Stimulated activated CD8-positive, alpha-beta memory T cell treated with anti-CD3 and anti-CD28 coated beads, Interleukin-2, amount 100 ng/mL, for 1 hour (primary cell): ENCODE results near the gene LRRC8B.

Experiments
- DNase-seq, 2 donors: peaks; one replicate each; pipeline ENCODE4 v3.0.0-alpha.2; 2020; ENCODE audit warnings: low read depth in 2 of 2

Gene LRRC8B

DNA sequence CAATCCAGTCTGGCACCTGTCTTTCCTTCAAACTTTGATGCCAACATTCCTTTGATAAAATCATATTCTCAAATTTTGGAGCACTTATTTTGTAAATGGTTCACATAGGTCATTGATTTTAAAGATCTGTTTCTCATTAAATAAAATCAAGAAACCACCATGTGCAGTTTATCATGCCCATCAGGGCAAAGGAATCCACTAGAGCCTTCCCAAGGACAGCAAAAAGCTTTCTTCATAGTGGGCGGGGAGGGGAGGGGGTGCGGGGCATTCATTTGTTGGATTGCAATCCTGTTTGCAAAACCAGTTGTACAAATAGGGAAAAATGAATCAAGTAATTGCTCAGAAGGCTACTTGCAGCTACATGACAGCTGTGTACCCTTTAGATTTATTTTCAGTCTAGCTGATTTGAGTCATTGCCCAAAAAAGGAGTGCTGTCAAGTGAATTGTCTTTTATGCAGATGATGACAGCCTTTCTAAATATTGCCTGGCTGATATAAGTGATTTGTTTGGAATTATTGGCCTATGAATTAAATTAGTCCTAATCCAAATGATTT, 23.0 kb downstream of the LRRC8B start:
- DNase-seq, result no peak

DNA sequence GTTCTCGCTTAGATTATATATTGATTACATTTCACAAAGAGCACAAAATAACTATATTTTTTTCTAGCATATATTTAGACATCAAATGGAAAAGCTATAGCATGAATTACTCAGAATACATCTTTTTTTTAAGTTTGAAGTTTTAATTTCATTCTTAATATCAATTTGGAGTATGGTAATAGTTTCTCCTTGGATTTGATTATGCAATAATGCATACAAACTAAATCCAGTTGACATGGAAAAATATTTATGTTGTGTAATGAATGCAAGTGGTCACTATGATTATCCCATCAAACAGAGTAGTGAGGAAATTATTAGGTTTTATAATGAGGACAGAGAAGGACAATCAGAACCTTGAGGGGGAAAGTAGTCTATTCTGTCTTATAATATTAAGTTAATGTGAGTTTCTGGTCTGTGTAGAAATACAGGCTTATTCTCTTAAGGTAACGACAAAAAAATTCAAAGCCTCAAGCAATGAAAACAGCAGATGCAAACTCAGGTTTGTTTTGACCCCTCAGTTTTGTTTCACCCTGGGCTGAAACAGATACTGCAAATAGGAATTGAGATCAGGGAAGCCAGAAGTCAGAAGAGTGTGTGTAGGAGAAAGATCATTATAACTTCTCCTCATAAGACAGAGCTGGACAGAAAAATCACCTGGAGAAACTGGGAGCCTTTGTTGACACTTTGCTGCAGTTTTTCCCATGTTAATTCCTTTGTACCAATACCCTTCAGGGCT, 23.7 kb downstream of the LRRC8B start:
- no peak for DNase-seq

DNA sequence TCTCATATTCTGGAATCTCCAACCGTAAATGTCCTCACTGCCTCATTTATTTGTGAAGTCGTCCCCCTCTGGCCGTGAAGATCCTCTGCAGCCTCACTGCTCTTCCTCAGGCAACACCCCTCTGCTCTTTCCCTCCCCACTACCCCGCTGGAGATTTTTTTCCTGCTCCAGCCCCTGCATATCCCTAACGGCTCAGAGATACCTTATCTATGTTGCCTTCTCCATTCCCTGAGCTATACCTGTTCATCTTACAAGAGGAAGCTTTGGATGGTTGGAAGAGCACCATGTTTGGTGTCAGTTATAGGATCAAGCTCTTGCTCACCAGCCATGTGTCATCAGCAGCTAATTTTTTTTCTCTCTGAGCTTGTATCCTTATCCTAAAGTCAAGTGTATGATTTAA, 26.4 kb downstream of the LRRC8B start:
- DNase-seq, result no peak

DNA sequence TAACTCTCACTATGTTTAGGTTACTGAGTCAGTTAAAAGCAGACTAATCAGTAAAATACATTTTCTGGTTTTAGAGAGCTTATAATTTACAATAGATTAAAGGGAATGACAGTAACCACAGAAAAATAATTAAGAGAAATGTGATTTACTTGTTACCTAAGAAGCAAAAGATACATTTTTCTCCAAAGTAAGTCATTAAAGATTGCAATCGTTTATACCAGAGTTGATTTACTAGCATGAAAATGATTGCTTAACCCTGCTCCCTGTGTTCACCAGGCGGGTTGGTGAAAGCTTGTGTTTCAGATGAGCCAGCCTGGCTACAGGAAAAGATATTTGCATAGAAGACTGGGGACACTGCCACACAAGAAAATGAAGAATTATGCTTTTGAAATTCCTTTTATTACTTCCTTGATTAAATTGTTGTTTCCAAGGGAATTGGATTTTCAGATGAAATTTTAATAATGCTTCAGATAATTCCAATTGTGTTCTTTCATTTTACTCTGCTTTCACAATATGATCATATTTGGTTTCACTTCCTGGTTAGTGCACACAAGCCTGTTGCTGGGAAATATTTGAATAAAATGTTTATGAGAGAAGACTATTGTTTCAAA, 27.9 kb downstream of the LRRC8B start:
- no peak for DNase-seq

DNA sequence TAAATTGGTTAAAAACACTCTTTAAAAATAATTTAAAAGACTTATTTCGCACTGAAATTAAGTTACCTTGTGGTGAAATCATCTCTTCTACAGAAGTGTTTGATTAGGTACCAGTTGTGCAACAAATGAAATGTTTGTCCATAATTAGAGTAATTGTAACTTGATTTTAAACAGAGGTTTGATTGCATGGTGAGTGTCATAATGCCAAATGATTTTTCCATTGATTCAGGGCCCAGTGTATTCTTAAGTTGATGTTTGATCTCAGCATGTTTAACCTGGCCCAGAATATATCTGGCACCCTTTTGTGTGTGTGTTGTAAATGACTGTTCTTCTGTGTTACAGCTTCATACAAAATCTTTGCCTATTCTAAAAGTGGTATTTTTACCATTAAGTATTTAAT, 28.5 kb downstream of the LRRC8B start:
- no peak for DNase-seq

DNA sequence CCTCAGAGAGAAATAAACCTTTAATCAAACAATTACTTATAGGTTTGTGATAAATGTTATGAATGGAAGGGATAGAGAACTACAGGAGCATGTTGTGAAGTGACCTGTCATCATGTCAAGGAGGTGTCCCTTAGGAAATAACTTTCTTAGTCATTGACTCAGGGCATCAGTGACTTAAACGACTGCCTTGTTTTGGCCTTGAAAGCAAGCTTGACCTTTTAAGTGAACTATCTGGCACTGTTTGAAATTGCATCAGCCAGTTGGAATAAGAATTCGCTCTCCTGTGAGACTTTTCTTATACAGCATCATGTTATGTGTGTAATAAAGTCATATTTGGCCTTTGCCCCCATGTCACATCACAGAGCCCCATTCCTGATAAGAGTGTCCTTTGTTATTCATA, 30.9 kb downstream of the LRRC8B start:
- DNase-seq, result no peak

DNA sequence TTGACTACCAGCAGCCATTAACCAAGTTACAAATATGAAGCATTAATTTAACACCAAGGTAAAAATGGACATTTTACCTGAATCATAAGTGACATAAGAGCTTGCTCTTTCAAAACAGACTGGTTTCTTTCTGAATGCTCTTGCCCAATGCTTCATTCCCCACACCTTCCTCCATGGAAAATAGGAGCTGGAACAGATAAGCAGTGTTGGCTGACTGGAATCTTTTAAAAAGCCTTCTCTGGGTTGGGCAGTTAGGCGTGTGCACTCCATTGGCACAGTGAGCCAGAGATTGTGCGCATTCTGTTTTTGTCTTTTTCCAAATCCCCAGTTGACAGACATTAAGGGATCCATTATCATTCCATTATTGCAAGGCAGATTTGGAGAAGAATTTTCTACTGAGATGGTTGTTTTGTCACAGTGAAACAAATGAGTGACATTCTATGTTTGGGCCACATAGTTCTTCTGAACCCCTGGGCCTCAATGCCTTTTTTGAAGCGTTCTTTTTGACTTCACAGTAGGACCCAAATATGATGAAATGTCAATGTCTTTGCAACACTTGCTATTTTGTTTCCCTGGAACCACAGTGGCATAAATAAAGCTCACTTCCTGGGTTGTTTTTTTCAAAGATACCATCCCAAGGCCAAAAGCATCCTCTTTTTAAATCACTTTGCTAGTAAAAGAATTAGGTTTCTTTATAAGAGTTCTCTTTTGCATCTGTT, 32.3 kb downstream of the LRRC8B start:
- DNase-seq, result no peak

DNA sequence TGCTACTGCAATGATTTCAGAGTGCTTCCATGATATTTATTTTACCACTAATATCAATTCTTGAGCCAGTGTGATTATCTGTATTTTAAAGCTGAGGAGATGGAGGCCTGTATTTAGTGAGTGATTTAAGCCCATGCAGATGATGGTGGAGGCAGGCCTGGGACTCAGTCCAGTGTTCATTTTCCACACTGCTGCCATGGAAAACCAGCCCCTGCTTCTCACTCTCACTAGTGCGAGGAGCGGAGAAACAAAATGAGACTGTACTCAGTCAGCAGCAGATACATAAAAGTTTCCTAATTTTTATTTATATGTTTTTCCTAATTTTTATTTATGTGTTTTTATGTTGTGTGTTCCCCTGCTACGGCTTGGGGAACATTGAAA, 32.8 kb downstream of the LRRC8B start:
- DNase-seq, result no peak

DNA sequence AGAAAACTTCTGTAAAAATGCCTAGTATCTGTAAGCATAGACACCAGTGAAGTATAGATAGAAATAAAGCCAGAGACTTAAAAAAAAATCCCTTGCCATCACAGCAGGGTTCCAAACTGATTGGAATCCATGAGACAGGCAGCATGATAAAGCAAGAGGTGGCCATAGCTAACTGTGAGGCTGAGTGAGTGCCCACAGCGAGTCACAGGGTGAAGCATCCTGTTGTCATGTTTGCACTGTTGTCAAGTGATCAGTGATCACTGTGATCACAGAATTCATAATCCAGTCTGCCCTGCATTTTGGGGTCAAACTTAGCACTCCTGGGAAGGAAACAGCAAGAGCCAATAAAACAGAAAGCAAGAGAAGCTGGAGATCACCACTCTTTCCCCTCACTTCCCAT, 33.3 kb downstream of the LRRC8B start:
- DNase-seq, result no peak

DNA sequence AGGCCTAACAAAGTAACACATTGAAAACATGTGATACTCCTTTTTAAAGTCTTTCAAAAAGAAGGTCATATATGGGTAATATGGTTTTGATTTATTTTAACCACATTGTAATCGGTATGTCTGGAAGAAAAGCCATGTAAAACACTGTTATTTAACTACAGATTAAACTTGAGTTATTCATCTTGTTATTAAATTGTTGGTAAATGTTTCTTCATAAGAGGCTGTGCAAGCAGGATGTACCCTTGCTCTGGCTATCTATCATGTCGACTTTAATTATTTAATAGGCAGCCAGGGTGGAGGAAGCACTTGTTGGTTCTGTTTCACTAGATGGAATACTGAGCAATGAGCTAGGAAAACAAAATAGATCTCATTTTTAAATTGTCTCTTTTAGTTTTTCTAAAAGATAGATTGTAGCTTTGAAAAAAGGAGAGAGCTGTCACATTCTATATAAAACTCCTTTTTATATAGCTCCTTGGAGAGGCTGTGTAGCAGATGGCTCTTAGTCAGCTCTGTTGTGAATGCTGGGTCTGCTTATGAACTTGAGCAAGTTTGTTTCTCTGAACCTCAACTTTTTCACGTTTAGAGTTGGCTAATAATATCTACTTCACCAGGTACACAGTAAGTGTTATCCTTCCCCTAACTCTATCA, 39.5 kb downstream of the LRRC8B start:
- no peak for DNase-seq

DNA sequence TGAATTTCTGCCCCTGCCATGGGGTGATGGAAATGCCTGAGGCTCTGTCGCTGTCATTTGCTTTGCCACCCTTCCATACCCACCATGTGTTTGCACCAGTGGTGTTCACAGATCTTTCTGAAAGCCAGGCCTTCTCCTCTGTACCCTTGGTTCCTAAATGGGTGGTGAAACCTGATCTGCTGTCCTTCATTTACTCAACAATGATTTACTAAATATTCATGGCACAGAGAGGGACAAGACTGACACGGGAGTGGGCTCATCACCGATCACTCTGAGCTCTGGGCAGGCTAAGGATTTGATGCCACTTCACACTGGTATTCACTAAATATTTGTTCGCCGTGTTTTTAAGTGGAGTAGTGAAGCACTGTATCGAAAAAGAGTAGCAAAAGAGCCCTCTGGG, 40.9 kb downstream of the LRRC8B start:
- DNase-seq, result no peak

DNA sequence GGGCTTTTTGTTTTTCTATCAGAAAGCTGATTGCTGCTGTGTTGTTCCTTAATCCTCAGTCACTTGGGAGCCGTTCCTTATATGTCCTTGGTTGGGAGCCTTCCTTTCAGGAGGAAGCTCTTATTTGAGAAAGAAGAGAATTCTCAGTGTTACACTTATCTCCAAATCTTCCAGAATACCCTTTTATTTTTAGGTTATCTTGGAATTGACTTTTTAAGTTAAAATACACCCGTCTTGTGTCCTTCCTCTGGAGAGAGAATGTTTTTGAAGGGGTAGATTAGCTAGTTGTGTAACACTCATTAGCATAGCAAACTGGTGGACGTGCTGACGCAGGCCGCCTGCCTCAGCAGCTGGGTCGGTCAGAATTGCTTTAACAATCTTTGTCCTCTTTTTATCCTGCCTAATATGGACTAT, 42.1 kb downstream of the LRRC8B start:
- DNase-seq, result no peak

DNA sequence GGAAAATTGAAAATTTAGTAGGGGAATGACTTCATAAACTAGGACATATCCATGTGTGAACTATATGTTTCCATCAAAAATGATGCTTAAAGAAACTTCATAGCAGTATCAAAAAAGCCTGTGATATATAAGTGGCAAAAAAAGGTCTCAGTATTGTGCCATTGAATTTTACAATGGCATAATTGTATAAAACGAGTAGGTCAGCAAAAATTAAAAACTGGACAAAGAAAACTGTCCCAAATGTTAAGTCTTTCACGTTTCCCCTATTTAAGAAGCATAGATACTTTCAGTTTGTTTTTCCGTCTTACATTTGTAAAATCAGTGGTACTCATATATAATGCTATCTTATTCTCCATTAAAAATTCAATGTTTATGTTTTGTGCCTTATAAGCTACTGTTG, 43.2 kb downstream of the LRRC8B start:
- no peak for DNase-seq

DNA sequence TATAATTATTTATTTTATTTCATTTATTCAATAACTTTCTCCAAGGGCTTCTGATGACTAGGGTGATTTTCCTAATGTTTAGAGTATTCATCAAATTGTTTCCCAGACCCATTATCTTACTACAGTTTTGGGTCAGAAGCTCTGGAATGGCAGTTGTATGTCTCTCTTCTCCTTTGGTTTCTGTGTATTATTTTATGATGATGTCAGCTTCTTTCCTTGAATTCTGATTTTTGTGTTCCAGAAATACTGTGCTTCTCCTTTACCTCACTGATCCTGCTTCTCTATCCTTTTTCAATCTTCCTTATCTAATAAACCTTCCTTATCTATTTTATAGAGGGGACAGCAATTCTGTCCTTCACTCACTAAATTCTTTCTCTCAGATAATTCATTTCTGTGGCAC, 48.8 kb downstream of the LRRC8B start:
- no peak for DNase-seq

DNA sequence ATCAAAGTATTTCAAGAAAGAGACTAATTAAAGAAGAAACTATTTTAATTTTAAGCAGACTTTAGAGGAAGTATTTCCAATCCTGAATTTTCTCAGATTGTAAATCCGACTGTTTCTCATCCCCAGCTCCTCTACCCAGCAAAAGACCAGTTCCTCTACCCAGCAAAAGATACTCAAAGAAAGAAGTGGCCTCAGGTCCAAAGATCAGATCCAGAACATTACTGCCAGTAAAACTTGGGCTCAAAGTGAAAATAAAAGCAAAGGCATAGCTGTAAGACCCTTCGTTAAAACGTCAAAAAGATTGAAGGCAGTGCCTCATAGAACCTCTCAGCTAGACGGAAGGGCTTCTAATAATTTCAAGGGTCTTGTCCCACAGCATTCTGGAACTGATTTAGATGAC, 50.0 kb downstream of the LRRC8B start:
- no peak for DNase-seq

DNA sequence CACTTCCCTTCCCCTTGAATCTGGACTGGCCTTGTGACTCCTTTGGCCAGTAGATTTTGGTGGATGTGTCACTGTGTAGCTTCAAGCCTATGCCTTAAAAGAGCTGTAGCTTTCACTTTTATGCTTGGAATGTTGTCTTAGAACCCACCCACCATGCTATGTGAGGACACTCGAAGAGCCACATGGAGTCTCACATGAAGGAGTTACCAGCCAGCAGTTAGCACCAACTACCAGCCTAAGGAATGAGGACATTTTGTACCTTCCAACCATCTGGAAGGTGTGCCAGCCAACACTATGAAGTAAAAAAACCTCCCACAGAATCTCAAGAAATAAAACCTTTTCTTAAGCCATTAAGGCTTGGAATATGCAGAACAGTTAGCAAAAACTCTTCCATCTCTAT, 50.6 kb downstream of the LRRC8B start:
- no peak for DNase-seq

DNA sequence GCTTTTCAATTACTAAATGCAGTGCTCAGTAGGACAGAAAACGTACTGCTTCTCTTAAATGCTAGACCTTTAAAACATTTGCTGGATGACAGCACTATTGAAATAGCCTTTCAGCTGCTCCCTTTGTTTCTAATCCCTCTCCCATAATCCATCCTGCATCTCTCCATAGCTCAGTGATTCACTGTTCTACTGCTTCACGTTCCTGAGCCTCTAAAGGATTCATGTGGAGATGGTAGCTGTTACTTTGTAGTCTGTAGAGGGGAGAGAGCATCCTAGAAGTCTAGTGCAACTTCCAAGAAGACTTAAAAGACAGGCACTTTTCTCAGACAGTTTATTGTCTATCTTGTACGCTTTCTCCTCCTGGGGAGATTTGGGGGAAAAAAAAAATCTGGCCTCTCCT, 51.4 kb downstream of the LRRC8B start:
- DNase-seq, result no peak

DNA sequence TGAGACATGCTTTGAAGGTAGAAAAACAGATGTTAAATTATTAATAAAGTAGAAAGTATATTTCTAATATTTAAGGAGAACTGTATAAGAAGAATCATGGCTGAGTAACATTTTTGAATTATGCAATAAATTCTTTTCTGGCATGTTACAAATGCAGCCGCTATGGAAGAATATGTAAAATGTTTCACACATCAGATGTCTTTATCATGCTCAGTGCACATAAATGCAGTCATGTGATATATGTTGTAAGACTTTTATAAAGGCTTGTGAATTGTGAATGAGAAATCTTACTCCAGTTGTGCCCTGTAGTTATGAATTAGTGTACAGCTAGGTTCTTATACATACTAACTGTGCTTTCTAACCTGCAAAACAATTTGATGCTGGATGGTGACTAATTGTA, 53.5 kb downstream of the LRRC8B start:
- no peak for DNase-seq

DNA sequence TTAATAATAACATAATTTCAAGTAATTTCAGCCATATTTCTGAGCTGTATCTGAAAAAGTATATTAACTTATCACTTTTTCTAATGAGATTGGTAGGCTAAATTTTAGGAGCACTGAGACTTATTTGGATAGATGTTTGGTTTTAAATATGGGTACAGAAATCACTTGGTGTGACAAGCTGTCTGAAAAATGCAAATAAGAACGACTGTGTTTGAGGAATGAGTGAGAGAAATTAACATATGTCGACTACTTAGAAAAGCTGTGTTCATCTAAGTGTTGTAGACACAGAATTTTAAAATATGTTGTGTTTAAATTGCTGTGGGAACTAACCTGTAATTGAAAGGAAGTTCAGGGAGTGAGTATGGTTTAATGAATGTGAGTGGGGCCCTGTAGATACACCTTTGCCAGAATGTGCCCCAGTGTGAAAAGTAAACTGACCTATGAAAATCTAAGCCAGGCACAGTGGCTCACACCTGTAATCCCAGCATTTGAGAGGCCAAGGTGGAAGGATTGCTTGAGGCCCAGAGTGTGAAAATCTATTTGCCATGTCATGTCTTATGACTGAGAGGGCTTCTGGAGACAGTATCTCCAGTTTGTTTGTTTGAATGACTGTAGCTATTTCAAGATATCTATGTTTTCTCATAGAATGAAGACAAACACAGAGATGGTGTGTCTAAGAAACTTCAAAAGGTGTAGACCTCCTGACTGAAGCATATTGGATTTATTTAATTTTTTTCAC, 54.5 kb downstream of the LRRC8B start:
- DNase-seq, result no peak

DNA sequence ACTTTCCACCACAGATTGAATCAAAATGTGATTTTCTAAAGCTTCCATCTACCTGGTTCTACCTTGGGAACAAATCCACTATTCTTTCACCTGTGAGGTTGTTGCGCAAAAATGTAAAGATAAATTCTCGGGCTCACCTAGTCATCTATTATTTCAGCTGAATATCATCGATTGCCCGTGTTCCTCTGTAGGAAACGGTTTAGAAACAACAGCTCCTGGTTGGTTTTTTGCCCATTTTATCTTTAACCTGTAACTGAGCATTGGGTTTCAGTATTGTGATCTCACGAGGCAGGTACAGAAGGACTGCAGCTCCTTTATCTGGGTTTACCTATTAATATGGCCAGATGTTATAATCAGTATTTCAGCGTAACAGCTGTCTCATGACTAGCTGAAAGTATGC, 55.4 kb downstream of the LRRC8B start:
- no peak for DNase-seq

DNA sequence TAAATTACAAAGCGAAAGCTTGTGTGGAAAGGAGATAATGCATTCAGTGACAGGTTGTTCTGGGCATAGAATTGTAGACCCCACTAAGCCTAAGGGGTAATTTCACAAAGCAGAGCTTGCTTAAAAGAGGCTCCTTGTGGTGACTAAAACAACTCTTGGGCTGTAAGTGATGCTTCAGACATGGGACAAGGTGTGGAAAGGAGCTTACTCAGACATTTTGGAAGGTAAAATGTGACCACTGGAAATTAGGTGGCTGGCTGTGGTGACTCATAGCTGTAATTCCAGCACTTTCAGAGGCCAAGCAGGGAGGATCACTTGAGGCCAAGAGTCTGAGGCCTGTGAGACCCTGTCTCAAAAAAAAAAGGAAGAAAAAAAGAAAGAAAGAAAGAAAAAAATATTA, 57.2 kb downstream of the LRRC8B start:
- no peak for DNase-seq

DNA sequence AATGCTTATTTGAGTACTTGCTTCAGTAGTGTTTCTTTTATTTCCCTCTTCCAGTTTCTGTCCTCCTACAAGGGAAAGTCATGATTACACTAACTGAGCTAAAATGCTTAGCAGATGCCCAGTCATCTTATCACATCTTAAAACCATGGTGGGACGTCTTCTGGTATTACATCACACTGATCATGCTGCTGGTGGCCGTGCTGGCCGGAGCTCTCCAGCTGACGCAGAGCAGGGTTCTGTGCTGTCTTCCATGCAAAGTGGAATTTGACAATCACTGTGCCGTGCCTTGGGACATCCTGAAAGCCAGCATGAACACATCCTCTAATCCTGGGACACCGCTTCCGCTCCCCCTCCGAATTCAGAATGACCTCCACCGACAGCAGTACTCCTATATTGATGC, 57.9 kb downstream of the LRRC8B start:
- DNase-seq, result no peak
